ENCODE data around the gene RALGPS1.
A peak's percentile ranks its signal among the peaks of the same experiment; 100 is the strongest.

RALGPS1 gene

DNA sequence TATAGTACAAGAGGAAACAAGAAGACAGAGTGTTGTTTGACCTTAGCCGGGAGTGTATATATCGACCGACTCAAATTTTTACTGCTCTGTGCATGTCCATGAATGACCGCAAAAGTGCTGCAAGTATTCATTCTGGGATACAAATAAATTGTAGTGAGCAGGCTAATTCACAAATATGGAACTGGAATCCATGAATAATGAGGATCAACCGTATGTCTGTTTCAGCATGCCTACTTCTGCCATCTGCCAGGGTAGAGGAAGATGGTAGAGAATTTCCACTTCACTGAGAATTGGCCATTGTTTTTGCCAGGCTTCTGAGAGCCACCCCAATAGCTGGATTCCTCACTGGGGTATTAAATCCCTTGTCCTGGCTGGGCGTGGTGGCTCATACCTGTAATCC is 8.5 kb upstream of the RALGPS1 start:
- no peak for DNase-seq

DNA sequence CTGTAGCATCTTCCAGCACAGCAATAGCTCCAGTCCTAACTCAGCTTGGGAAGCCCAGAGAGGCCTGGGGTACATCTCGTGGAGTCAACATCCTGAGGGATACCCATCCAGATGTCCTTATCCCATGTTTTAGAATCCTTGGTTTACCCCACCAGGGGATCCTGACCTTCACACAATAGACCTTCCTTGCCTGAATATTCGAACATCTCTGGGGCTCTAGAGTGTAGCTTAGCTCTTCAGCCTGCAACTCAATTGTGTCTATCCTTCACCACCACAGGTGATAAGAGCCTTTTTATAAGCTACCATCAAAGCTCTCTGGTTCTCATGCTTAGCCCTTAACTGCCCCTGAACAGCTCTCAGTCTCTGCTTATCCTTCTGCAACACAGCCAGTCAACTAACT is 7.5 kb upstream of the RALGPS1 start:
- no peak for DNase-seq

DNA sequence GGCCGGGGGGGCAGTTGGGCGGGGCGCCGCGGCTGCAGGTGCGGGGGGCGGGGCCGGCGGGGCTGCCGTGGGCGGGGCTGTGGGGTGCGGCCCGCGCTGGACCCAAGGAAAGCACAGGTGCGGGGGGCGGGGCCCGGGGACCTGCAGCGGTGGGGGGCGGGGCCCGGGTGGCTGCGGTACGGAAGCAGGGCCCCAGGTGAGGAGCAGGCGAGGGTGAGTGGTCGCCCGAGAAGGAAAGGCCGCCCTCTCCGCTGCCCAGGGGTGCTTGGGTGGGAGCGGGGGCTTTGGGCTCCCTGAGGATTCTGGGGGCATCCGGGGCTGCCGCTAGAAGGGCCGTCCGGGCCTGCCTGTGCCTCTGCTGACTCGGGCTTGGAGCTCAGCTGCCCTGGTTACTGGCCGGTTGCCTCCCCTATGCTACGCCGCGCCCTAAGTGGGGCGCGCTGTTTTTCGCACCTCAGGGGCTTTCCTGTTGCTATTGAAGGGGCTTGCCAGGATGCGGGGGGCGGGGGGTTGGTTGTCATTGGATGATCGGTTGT is 767 bp downstream of the RALGPS1 start:
- DNase-seq = peak; percentile 59

DNA sequence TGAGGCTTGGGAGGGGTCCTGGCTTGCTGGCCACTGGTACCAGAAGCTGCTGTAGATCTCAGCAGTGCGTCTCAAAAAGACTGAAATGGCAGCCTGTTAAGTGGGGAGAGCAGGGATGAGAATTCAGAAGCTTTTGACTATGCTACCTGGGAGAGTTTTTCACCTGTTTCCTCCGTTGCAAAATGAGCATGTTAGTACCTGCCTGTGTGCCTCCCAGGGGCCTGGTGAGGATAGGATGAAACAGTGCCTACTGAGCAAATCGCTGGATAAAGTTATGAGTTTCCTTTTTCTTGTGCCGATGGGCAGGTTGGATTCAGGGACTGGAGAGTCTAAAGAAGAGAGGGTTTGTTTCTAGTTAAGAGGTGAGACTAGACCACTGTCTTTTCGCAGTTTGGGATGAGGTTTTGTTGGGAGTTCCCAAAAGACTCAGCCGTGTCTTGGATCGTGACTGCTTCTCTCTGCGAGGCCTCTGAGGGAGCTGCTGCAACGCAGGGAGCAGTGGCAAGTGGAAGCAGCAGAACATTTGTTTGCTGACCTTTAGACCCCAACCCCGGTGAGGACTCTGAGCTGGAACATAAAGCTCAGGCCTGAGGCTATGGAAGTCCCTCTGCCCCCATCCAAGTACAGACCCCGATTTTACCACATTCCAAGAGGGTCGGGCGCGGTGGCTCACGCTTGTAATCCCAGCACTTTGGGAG is 1.4 kb downstream of the RALGPS1 start:
- no peak for DNase-seq

DNA sequence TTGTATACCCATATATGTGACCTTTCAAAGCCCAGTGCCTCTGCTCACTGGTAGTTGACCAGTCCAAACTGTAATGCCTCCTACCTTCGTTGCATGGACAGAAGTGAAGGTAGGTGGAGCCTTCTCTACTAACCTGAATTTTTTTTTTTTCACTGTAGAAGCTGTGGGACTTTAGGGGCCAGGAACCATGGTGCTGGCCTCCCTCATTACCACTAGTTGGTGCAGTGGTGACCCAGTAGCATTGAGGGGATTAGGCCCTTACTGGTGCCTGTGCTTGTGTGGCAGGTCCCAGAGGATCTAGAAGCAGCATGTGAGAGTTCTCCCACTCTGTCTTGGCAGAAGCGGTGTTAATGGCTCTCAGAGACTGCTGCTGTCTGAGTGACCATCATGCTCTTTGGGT is 2.3 kb downstream of the RALGPS1 start:
- no peak for DNase-seq

DNA sequence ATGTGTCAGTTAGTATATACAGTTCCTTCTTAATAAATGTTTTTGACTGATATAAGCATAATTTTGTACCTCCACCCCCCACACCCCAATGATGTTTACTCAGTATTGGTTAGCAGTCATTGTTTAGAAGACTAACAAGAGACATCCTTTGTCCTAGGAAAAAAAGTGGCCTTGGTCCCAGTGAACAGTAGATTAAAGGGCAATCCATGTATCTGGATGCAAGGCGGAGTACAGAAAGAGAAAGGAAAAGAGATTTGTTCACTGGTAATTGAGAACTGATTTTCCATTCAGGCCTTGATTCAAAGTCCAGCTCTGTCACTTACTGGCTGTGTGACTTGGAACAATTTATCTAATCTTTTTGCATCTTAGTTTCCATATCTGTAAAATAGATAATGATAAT is 4.6 kb downstream of the RALGPS1 start:
- DNase-seq = no peak

DNA sequence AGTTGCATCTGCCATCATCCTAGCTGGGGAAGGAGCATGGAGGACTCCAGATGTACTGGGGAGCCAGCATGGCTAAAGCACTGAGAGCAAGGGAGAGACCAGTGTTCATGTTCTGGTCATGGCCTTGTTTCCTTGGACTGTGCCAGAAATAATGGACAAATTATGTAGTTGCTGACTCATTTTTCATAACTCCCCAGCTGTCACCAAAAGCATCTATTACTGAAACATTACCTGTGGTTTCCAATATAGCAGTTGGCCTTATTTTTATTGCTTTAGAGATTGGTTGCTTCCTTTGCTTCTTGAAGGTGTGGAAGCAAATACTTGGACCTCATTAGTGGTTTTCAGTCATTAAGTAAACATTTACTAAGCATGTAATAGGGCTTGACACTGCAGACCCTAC is 11.3 kb downstream of the RALGPS1 start:
- no peak for DNase-seq

DNA sequence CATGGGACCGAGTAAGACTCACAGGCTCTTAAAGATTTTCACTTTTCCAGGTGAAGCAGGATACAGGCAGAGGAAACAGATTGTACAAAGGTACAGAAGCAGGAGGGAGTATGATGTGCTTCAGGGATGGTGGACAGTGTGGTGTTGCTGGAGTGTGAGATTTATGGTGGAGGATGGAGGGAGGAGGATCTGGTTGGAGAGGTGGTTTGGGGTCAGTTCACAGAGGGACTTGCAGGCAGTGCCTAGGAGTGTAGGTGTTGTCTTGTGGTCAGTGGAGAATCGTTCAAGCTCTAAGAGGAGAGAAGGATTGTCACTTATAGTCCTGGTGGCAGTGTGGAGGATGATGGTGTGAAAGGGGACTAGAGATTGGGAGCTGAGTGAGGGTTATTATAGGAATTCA is 11.8 kb downstream of the RALGPS1 start:
- no peak for DNase-seq

DNA sequence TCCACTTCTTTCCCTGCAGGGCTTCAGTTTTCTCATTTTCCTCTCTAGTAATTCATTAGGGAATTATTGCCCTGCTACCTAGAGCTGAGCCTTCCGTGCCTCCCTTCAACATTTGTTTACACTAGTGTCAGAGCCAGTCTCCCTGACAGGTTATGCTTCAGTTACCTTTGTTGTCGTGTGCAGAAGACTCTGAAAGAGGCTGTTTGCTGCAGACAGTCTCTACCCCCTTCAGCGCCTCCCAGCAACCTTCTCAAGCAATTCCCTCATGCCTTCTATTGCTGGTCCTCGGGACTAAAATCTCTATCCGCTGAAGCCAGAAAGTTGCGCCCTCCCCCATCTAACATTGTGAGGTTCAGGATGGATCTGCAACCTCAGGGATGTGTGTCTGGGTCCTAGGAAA is 12.8 kb downstream of the RALGPS1 start:
- DNase-seq = no peak

DNA sequence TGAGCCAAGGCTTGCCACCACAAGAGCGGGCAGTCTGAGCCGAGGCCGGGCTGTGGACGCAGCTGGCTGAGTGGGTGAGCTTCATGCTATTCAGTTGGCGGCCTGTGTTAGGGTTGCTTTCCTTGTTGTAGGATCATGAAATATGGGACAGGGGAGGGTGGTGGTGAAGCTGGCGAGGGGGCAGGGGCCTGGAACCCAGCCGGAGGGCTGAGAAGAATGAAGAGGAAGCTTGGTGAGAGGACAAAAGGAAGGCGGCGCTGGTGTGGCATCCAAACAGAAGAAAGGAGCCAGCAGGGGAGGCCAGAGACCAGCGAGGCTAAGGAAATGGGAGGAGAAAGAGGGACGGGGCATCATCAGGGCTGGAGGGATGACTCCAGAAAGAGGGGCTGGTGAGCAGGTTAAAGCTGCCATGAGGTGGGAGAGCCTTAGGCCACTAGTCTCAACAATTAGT is 18.3 kb downstream of the RALGPS1 start:
- DNase-seq = no peak

DNA sequence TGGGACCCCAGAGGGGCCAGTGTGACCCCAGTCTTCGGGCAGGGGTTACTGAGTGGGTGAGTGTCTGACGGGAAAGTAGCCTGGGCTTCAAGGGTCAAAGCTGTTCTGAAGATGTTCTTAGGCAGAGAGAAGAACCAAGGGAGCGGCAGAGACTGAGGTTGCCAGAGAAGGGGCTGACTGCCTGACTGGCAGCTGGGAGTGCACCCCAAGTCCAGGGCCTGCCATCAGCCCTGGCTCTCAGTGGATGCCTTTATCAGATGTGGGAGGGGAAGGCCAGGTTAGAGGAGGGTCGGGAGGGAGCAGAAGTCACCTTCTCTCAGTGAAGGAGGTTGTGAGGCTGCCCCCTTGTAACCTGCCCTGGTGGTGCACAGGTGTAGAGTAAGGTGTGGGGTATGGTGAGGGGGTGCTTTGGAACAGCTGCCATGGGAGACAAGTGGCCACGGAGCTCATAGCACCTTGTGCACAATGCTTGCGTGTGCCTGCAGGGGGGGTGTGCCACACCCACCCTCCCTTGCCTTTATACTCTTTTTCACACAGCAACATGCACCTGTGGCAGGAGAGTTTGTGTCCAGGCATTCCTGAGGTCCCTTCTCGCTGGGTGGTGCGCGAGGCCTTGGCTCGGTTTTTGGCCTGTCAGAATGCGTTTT is 18.9 kb downstream of the RALGPS1 start:
- no peak for DNase-seq

DNA sequence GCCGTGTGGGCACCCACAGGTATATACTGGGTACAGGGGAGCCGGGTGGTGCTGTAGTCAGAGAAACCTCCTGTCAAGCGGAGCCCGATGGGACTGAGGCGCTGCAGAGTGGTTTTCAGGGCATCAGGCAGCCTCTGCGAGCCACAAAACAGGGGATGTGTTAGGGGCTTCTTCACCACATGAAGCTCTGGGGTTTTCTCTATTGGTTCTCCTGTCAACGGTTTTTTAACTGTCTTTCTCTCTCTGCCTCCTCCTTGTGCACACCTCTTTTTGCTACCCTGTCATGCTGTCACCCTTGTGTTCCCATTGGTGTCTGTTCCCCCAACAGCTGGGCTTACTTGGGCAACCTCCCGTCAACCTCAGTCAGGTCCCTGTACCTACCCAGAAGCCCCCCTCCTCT is 19.9 kb downstream of the RALGPS1 start:
- DNase-seq = no peak

DNA sequence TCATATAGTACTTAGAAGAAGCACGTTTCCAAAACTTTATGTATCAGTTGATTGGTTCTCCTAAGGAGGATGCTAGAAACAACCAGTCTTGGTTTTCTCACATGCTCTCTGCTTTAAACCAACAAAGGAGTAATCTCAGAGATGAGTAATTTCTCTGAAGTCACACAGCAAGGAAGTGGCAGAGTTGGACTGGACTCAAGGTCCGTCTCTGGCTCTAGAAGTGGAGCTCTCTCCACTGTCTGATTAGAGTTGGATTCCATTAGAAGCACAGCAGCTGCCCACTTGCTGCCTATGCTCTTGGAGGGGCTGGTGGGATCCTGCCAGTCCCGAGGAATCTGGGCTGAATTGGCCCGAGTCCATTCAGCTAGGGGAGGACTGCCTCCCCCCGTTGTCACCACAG is 21.0 kb downstream of the RALGPS1 start:
- DNase-seq = no peak

DNA sequence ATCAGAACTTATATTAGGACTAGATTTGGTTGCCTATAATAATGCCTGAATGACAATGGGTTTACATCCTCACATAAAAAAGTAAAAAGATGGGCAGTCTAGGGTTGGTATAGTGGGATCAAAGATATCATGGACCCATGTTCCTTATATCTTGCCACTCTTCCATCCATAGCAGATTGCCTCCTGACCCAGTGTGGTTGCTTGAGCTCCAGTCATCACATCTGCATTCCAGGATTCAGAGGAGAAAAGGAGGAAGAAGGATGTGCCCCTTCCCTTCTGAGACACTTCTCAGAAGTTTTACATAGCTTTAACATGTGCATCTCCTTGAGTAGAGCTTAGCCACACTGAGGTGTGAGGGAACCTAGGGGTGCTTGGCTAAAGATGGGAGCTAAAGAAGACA is 22.9 kb downstream of the RALGPS1 start:
- DNase-seq = no peak

DNA sequence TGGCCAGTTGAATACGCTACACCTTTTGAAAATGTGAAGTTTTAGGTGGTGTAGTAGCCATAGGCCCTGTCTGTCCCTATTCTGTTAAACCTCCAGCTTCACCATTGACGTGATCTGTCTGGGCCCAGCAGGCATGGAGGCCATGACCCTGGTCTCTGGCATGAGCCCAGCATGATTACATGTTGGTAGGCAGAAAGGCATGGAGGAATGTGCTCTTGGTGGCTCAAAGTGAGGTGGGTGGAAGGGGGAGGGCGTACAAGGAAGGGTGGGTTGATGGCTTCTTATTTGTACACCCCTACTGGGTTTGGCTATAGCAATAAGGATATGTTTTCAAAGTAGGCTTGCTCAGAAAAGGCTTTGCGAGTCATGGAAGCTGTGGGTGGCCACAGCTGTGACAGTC is 23.7 kb downstream of the RALGPS1 start:
- DNase-seq = no peak

DNA sequence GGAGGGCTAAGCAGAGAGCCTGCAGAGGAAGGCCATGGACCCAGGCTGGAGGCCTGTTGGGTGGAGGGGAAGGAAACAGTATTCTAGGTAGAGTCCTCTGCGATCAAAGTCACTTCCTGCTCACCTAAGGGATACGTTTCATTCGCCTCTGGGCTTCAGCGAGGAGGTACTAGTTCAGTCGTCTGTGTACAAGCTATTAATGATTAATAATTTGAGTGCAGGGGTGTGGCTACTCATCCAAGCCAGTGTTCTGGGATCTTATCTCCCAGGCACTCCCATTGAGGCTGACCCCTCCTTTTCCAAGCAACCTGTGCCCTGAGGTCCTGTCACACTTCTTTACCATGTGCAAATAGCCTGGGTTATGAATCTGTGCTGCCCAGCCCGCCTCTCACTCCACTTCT is 25.2 kb downstream of the RALGPS1 start:
- DNase-seq = no peak

DNA sequence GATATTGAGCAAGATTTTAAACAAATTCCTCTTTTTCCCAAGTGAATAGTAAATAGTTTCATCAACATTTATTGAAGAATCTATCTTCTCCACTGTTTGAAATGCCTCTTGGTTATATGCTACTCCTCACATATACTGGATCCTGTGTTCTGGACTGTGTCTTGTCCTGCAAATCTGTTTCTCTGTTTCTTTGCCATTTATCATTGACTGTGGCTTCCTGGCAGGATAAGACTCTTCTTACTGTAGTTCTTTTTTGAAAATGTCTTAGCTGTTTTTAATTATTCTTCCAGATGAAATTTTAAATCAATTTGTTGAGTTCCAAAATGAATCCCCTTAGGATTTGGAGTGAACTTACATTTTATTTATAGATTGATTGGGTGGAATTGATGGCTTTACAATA is 27.8 kb downstream of the RALGPS1 start:
- no peak for DNase-seq

DNA sequence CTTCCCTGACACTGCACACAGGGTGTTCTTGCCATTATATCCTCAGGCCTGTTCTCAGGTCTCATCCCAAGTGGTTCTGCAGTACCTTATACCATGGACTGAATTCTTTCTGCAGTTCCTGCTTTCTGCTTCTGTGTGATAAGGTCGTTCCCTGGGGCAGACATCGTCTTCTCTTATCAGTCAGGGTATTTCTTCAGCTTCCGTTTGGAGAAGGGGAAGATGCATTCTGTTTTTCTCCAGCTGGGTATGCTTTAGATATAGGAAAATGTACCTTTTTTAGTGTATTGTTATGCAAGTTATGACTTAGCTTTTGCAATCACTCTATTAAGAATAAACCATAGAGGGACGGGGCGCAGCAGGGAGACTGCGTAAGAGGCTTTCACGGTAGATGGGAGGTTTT is 31.1 kb downstream of the RALGPS1 start:
- DNase-seq = no peak

DNA sequence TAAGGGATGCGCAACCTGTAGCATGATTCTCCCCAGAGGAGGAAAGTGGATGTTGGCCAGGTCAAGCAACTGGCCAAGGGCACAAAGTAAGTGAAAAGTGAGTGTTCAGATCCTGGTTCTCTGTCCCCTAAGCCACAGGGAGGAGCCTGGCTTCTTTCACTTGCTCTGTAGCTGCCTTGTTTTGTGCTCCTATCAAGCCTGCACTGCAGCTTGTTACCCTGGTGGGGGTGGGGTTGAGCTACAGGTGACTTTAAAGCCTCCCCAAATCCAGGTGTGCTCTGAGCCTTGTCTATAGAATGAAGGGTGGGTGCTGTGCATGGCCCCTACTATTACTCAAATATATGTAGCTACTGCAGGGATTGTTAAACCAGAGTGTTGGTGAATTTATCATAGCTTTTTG is 32.9 kb downstream of the RALGPS1 start:
- DNase-seq = no peak

DNA sequence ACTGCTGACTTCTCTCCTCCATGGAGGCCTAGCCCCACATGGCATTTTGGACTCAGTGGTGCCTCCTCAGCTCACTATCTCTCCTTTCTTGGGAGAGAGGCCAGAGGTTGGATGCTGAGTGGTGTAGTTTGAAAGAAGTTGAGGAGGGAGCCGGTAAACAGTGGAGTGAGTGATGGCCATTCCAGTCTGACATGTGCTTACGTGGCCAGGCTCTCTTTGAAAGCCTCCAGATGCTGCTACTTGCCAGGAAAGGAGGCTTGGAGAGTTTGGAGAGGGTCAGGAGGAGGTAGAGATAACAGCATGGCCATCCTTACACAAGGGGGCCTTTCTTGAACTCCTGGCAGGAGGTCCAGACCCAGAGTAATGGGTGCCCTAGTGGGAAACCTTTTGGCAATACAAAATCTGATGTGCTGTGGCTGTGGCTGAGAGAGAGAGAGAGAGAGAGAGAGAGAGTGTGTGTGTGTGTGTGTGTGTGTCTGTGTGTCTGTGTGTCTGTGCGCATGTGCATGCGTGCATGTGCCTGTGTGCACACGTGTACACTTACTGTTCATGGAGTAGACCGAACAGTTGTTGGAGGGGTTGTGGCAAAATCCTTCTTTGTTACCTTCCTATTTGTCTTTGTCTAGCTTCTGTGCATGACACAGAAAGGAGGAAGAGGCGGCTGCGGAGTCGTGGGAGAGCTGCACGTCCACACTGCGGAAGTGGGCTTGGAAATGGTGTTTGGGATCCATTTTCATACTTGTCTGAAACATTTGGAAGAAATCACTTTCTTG is 37.8 kb downstream of the RALGPS1 start:
- no peak for DNase-seq

DNA sequence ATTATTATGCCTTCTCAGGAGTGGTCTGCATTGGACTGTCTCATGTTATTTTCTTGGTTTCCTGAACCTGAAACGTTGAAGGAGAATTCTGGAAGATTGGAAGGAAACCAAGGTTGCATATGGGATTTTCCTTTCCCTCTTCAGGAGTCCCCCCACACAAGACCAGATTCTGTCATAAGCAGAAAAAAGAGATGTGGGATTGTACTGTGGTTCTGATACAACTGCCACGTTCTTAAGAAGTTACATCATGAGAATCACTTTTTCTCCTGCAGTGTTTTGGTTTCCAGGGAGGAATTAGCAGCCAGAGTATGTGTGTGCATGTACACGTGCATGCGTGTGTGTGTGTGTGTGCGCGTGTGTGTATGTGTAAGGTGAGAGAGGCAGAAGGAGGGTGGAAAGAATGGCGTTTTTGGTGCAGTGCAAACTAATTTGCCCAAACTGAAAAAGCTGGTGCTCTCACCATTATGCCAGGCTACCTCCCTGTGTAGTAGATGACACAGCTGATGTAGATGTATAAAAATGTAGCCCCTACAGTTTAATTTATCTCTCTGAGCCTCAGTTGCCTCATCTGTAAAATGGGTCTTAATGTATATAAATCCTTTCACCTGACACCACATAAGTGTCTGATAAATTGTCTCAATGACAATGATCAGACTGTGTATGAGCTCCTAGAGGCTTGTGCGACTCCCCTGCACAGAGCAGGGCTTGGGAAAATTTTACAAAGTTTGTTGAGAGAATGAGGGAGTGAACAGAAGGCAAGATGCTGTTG is 38.6 kb downstream of the RALGPS1 start:
- DNase-seq = no peak

DNA sequence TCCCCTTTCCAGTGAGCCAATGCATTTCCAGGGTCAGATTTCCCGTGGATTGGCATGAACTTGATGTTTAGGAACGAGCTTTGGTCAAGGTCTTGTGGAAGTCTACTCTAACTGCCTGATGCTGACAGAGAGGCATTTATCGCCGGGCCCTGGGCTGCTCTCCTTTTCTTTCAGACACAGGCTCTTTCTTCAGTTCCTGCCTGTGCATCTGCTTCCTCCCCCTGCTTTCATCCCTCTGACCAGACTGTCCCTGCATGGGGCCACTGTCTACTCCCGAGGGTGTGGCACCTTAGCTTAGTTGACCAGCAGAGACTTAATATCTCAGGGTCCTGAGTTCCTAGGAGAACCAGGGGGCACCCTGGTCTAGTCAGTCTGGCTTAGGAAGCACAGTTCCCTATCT is 41.2 kb downstream of the RALGPS1 start:
- no peak for DNase-seq

Measured in activated CD8-positive, alpha-beta memory T cell treated with anti-CD3 and anti-CD28 coated beads for 24 hours (primary cell).